ENCODE measurements around the gene BLVRA. TPM values are rescaled to one million over a fixed set of nuclear protein-coding genes. Genes with fewer than 3 reads are reported as not detected.

Gene BLVRA
- total RNA-seq, 2 experiments from 2014 or later, result 15.7 TPM

- H3K4me3 ChIP-seq (ENCODE audit: low read length), result no peak overlapping the region
- H3K27ac ChIP-seq (ENCODE audit: low read depth in 1 of 2, low read length in 2 of 2), result no peak overlapping the region
- ChIA-PET CTCF (no interaction called here), POLR2A (no interaction called here)
- Mint-ChIP-seq H3K4me1 (ENCODE audit: low read depth) (no peaks in the 10 kb centered on the region), H3K27ac (no peak overlapping the region), H3K4me3 (no peak overlapping the region), H3K36me3 (ENCODE audit: low read depth) (no peaks in the 10 kb centered on the region), H3K9me3 (no peaks in the 10 kb centered on the region), H3K27me3 (no peaks in the 10 kb centered on the region)
- no peak for TF ChIP-seq CTCF (IDR thresholded peaks at IDR 0.05)
- DNase-seq, result no peak
- intact Hi-C loops (cut with DNase I, micrococcal nuclease), result no loop called here
- no peaks in the 10 kb centered on the region for H3K9me3 ChIP-seq (ENCODE audit: control insufficient read depth in 1 of 2, insufficient read depth in 1 of 2, low read length in 2 of 2)
- no peaks in the 10 kb centered on the region for H3K36me3 ChIP-seq (ENCODE audit: insufficient read depth, low read length)
- peaks cover 2% of the 10 kb centered on the region for H3K4me1 ChIP-seq (ENCODE audit: insufficient read depth, low read length)
- no peaks in the 10 kb centered on the region for H3K27me3 ChIP-seq (ENCODE audit: control insufficient read depth in 1 of 2, insufficient read depth in 2 of 2, low read length in 2 of 2)
- no peak for ATAC-seq (ENCODE audit: poor library complexity)
These were observed 20.9 kb upstream of the BLVRA start for GRCh38 chr7:43737467-43738127.

- Histone ChIP-seq H3K4me3 (ENCODE audit: low read length) (no peak overlapping the region), H3K9me3 (ENCODE audit: control insufficient read depth in 1 of 2, insufficient read depth in 1 of 2, low read length in 2 of 2) (no peaks in the 10 kb centered on the region), H3K36me3 (ENCODE audit: insufficient read depth, low read length) (no peaks in the 10 kb centered on the region), H3K27me3 (ENCODE audit: control insufficient read depth in 1 of 2, insufficient read depth in 2 of 2, low read length in 2 of 2) (no peaks in the 10 kb centered on the region), H3K27ac (ENCODE audit: low read depth in 1 of 2, low read length in 2 of 2) (no peak overlapping the region), H3K4me1 (ENCODE audit: insufficient read depth, low read length) (no peaks in the 10 kb centered on the region)
- ATAC-seq (ENCODE audit: poor library complexity), result no peak
- Mint-ChIP-seq H3K9me3 (no peaks in the 10 kb centered on the region), H3K36me3 (ENCODE audit: low read depth) (no peaks in the 10 kb centered on the region), H3K27ac (no peak overlapping the region), H3K27me3 (peaks cover 6% of the 10 kb centered on the region), H3K4me3 (no peak overlapping the region), H3K4me1 (ENCODE audit: low read depth) (no peaks in the 10 kb centered on the region)
- intact Hi-C loops (cut with DNase I, micrococcal nuclease), result no loop called here
- ChIA-PET CTCF (no interaction called here), POLR2A (interaction anchor here (1.1 kb wide), 1 partner anchor 93 kb away, joined by 3 read pairs; no protein-coding TSS in a partner anchor)
- TF ChIP-seq CTCF (IDR thresholded peaks at IDR 0.05), result no peak
- no peak for DNase-seq
These were observed 15.8 kb upstream of the BLVRA start for GRCh38 chr7:43742692-43743091.

GRCh38 chr7:43747328-43748105 lies 11.0 kb upstream of the BLVRA start:
- H3K36me3 ChIP-seq (ENCODE audit: insufficient read depth, low read length), result no peaks in the 10 kb centered on the region
- no peaks in the 10 kb centered on the region for H3K27me3 ChIP-seq (ENCODE audit: control insufficient read depth in 1 of 2, insufficient read depth in 2 of 2, low read length in 2 of 2)
- H3K4me1 Mint-ChIP-seq (ENCODE audit: low read depth), result no peaks in the 10 kb centered on the region
- no peak for TF ChIP-seq CTCF (IDR thresholded peaks at IDR 0.05)
- no peak overlapping the region for H3K4me3 Mint-ChIP-seq
- ChIA-PET POLR2A (interaction anchor here (0.7 kb wide), 1 partner anchor 42 kb away, joined by 3 read pairs; no protein-coding TSS in a partner anchor), CTCF (no interaction called here)
- H3K36me3 Mint-ChIP-seq (ENCODE audit: low read depth), result no peaks in the 10 kb centered on the region
- DNase-seq, result no peak
- H3K27me3 Mint-ChIP-seq, result peaks cover 6% of the 10 kb centered on the region
- no peaks in the 10 kb centered on the region for H3K9me3 ChIP-seq (ENCODE audit: control insufficient read depth in 1 of 2, insufficient read depth in 1 of 2, low read length in 2 of 2)
- ATAC-seq (ENCODE audit: poor library complexity), result no peak
- no peak overlapping the region for H3K4me3 ChIP-seq (ENCODE audit: low read length)
- no peaks in the 10 kb centered on the region for H3K4me1 ChIP-seq (ENCODE audit: insufficient read depth, low read length)
- no peak overlapping the region for H3K27ac ChIP-seq (ENCODE audit: low read depth in 1 of 2, low read length in 2 of 2)
- no peaks in the 10 kb centered on the region for H3K9me3 Mint-ChIP-seq
- intact Hi-C loops (cut with DNase I, micrococcal nuclease), result no loop called here
- no peak overlapping the region for H3K27ac Mint-ChIP-seq
